Mesothelial cell of epicardium (in vitro differentiated cells): ENCODE data around the gene NPW. TPM values are rescaled to one million over a fixed set of nuclear protein-coding genes. Genes with fewer than 3 reads are reported as not detected.
A peak's percentile ranks its signal among the peaks of the same experiment; 100 is the strongest.

Source experiments
- DNase-seq, 2 experiments: peaks; one replicate each; pipeline ENCODE4 v3.0.0; 2021; ENCODE audit warnings: low spot score in 2 of 2; ENCODE audit not compliant: unreplicated experiment in 2 of 2
- H3K27ac Mint-ChIP-seq: 2 replicates; pipeline ENCODE4 v1.8.0; 2021; ENCODE audit warnings: mixed read lengths
- H3K27me3 Mint-ChIP-seq: 2 replicates; pipeline ENCODE4 v1.8.0; 2021; ENCODE audit warnings: low read depth, mixed read lengths
- H3K36me3 Mint-ChIP-seq: 2 replicates; pipeline ENCODE4 v1.8.0; 2021; ENCODE audit warnings: mixed read lengths
- H3K4me1 Mint-ChIP-seq: 2 replicates; pipeline ENCODE4 v1.8.0; 2021; ENCODE audit warnings: mixed read lengths
- H3K4me3 Mint-ChIP-seq: 2 replicates; pipeline ENCODE4 v1.8.0; 2021; ENCODE audit warnings: mild to moderate bottlenecking, moderate library complexity, mixed read lengths
- H3K9me3 Mint-ChIP-seq: 2 replicates; pipeline ENCODE4 v1.8.0; 2021; ENCODE audit warnings: mixed read lengths
- CTCF ChIP-seq: fragments of 200-600 bp; sonication (generic); IDR thresholded peaks from one replicate; pipeline ENCODE4 v1.5.0; 2021; ENCODE audit warnings: antibody characterized with exemption; ENCODE audit not compliant: unreplicated experiment
- total RNA-seq: library from RNA; stranded (reverse); gene quantifications from 3 replicates; pipeline ENCODE4 v1.2.1, GENCODE V29; 2021

The NPW gene
- total RNA-seq, 1 donor from 2014 or later = 14.0 TPM

GRCh38 chr16:2042171-2042985, 22.8 kb downstream of the NPW start:
- no peak overlapping the region for H3K27ac Mint-ChIP-seq
- TF ChIP-seq CTCF = no peak
- H3K4me3 Mint-ChIP-seq = no peak overlapping the region
- no peaks in the 10 kb centered on the region for H3K9me3 Mint-ChIP-seq
- no peak for DNase-seq
- H3K4me1 Mint-ChIP-seq = peaks cover 31% of the 10 kb centered on the region
- H3K27me3 Mint-ChIP-seq = no peaks in the 10 kb centered on the region
- peaks cover 2% of the 10 kb centered on the region for H3K36me3 Mint-ChIP-seq

GRCh38 chr16:2042986-2043666, 23.5 kb downstream of the NPW start:
- peaks cover 2% of the 10 kb centered on the region for H3K36me3 Mint-ChIP-seq
- TF ChIP-seq CTCF = no peak
- no peak for DNase-seq
- no peaks in the 10 kb centered on the region for H3K9me3 Mint-ChIP-seq
- H3K4me3 Mint-ChIP-seq = no peak overlapping the region
- H3K4me1 Mint-ChIP-seq = peaks cover 23% of the 10 kb centered on the region
- H3K27ac Mint-ChIP-seq = peak overlapping the region; percentile 82
- H3K27me3 Mint-ChIP-seq = no peaks in the 10 kb centered on the region

GRCh38 chr16:2043667-2044451, 24.3 kb downstream of the NPW start:
- TF ChIP-seq CTCF = no peak
- Mint-ChIP-seq H3K27ac (no peak overlapping the region), H3K4me3 (no peak overlapping the region), H3K36me3 (peaks cover 2% of the 10 kb centered on the region), H3K4me1 (peaks cover 27% of the 10 kb centered on the region), H3K9me3 (no peaks in the 10 kb centered on the region), H3K27me3 (no peaks in the 10 kb centered on the region)
- no peak for DNase-seq

GRCh38 chr16:2044541-2044940, 25.0 kb downstream of the NPW start:
- peaks cover 2% of the 10 kb centered on the region for H3K36me3 Mint-ChIP-seq

More at GRCh38 chr16:2044541-2044940, 25.0 kb downstream of the NPW start:
- H3K27me3 Mint-ChIP-seq = no peaks in the 10 kb centered on the region
- TF ChIP-seq CTCF = no peak
- DNase-seq = no peak
- no peaks in the 10 kb centered on the region for H3K9me3 Mint-ChIP-seq
- H3K27ac Mint-ChIP-seq = no peak overlapping the region
- H3K4me3 Mint-ChIP-seq = no peak overlapping the region
- H3K4me1 Mint-ChIP-seq = peaks cover 23% of the 10 kb centered on the region
